Skin epidermis (tissue), 12 donors: ENCODE measurements around the gene RFWD3.

ENCODE experiments used
- H3K27ac ChIP-seq, 21 experiments: fragments of 200-600 bp; sonication (generic) in 11 of 21; one replicate each; pipeline ENCODE4 v1.5.0; 2020; ENCODE audit warnings: mild to moderate bottlenecking in 3 of 21, inconsistent platforms in 2 of 21, moderate library complexity in 2 of 21
- H3K4me3 ChIP-seq, 7 experiments: fragments of 200-600 bp; sonication (generic) in 2 of 7; one replicate each; pipeline ENCODE4 v1.5.0; 2020; ENCODE audit warnings: inconsistent platforms in 2 of 7, mild to moderate bottlenecking in 2 of 7, moderate library complexity in 1 of 7

The RFWD3 gene

DNA sequence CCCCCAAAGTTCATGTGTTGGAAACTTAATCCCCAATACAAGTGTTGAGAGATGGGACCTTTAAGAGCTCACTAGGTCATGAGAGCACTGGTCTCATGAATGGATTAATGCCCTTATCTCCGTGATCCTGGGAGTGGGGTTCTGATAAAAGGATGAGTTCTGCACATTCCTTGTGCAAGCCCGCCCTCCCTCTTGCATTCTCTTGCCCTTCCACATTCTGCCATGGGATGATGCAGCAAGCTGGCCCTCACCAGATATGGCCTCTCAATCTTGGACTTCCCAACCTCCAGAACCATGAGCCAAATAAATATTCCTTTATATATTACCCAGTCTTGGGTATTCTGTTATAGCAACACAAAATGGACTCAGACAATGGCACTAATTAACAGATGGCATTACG, 73.8 kb downstream of the RFWD3 start:
- Histone ChIP-seq H3K27ac (no peak overlapping the region), H3K4me3 (no peak overlapping the region)

DNA sequence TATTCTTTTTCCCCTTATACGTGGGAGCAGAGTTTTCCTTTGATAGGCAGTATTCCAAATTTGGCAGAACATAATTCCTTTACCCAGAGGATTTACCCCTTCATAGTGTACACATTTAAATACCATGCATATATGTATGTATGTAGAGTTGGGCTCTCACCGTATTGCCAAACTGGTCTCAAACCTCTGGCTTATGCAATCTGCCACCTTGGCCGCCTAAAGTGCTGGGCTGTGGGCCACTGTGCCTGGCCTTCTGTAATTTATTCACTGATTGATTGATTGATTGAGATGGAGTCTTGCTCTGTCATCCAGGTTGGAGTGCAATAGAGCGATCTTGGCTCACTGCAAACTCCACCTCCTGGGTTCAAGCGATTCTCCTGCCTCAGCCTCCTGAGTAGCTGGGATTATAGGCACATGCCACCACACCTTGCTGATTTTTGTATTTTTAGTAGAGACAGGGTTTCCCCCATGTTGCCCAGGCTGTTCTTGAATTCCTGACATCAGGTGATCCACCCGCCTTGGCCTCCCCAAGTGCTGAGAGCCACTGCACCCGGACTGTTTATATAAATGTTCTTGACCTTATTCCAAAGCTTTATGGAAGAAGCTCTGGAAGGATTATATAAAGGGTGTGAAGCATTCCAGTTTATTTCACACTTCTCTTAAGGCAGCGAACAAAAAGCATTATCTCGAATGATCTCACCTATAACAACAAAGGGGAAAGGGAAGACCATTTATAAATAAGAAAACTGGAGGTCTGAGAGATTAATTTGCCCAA, 74.6 kb downstream of the RFWD3 start:
- no peak overlapping the region for H3K4me3 ChIP-seq
- H3K27ac ChIP-seq = no peak overlapping the region

DNA sequence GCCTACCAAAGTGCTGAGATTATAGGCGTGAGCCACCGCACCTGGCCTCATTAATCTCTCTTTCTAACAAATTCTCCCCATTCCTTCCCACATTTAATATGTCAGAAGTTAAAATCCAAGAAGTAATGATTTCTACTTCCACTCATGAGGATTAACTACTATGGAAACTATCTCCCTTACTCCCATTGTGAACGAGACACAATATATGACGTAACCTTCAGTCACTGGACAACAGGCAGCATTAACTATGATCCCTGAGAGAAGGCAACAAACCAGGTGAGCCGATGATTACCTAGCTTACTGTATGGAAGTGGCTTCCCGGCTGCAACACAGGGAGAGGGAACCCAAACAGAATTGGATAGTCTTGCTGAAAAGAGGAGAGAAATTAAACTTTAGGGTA, 79.7 kb downstream of the RFWD3 start:
- Histone ChIP-seq H3K27ac (no peak overlapping the region), H3K4me3 (no peak overlapping the region)

DNA sequence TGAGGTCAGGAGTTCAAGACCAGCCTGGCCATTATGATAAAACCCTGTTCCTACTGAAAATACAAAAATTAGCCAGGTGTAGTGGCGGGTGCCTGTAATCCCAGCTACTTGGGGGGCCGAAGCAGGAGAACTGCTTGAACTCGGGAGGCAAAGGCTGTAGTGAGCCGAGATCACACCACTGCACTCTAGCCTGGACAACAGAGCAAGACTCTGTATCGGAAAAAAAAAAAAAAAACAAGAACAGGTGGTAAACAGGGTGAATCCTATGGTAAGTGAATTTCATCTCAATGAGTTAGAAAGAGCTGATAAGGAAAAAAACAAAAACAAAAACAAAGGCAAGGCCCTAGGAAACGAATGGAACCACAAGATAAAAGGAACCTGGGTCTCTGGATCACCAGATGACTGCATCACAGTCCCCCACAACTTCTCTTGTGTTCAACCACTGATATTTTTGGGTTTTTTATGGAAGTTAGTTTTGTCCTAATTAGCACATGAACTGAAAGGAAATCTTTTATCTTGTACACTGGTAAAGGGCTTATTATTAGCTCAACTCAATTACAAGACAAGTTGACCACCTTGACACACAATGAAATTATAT, 80.7 kb downstream of the RFWD3 start:
- H3K27ac ChIP-seq = no peak overlapping the region
- H3K4me3 ChIP-seq = no peak overlapping the region

DNA sequence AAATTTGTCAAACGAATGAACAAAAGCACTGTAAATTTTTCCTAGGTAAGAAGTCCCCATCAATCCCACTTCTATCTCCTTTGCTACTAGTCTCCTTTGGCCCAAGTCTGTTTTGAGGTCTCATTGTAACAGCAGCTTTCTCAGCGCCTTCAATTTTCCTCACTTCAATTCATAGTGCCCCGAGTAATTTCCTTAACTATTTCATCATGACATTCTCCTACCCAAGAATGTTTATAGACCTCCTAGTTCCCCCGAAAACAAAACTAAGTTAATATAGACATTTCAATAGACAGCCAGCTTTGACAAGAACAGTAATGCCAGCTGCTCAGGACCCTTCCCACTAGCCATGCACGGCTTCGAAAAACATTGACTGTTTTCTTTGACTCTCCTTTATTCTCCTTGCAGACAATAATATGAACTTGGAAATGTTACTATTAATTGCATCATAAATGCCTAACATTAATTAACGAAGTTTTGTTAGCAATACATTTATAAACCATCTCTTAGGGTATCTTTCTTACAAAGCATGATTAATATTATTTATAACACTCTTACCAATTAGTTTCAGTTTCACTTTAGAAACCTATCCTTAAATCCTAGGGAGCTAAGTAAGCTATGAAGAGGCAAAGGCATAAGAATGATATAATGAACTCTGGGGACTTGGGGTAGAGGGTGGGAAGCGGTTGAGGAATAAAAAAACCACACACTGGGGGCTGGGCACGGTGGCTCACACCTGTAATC, 82.6 kb downstream of the RFWD3 start:
- peak overlapping the region in 2 of 21 experiments; percentile 27 to 31 for H3K27ac ChIP-seq
- H3K4me3 ChIP-seq = no peak overlapping the region

DNA sequence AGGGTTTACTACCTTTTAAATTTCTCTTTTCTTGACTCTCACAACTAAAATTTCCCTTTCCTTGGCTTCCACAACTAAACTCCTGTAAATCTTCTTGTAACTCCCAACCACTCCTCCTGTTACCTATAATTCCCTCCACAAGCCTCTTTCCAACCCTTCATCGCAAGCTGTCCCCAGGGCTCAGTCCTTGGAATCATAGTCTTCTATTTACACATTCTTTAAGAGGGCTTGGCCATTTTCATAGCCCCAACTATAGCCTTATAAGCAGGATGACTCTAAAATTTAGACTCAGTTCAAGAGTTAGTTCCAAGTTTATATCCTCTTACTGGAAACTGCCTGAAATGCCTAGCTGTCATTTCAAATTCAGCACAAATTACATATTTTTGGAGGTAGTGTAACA, 83.7 kb downstream of the RFWD3 start:
- Histone ChIP-seq H3K4me3 (no peak overlapping the region), H3K27ac (no peak overlapping the region)

DNA sequence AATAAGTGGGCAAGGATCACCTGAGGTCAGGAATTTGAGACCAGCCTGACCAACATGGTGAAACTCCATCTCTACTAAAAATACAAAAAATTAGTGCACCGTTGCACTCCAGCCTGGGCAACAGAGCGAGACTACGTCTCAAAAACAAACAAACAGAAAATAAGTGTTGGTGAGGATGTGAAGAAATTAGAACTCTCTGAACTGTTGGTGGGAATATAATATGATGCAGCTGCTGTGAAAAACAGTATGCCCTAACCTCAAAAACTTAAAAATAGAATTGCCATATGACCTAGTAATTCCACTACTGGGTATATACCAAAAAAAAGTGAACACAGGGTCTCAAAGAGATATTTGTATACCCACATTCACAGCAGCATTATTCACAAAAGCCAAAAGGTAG, 85.8 kb downstream of the RFWD3 start:
- H3K4me3 ChIP-seq = no peak overlapping the region
- no peak overlapping the region for H3K27ac ChIP-seq

DNA sequence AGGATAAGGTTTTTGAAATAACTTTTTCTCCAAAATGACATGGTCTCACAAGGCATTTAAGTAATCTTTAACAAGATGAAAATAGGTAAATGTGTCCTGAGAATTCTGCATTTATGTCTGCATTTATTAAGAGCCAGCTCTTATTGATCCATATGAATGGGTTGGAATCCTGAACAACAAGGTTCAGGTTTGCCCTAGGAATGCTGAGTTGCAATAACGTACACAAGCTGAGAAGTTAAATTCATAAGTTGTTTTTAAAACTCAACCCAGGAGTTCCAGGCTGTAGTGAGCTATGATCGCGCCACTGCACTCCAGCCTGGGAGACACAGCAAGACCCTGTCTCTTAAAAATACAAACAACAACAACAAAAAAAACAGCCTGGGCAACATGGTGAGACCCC, 87.8 kb downstream of the RFWD3 start:
- no peak overlapping the region for H3K4me3 ChIP-seq
- H3K27ac ChIP-seq = no peak overlapping the region

DNA sequence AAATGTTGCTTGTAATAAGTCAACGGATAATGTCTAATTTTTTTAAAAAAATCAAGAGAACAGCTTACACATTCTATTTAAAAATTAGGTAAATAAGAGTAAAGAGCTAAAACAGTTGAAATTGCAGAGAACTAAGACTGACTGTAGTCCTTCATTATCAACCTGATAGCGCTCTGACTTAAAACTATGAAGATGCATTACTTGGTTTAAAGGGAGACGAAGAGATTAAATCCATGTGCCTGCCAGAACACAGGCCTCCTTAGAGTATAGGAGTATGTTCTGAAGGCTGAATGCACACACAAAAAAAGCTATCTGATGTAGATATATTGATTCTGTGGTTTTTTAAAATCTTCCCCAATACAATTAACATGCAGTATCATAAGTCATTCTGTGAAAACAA, 88.2 kb downstream of the RFWD3 start:
- H3K27ac ChIP-seq = peak overlapping the region in 1 of 21 experiments; percentile 46

DNA sequence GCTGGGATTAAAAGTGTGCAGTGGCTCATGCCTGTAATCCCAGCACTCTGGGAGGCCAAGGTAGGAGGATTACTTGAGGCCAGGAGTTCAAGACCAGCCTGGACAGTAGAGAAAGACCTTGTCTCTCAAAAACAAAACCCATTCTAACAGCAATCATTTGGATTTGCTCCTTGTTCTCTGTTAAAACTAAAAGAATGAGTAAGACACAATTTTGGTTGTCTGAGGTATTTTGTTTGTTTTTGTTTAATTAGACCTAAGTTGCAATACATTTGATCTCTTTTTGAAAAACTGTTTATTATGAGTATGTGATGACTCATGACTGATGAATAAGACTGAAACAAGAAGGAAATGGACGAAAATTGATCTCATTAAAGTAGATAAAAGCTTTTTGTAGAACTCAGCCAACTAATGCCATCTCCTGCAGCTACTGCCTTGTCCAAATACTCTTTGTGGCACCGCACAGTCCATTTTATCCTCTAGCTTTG, 88.8 kb downstream of the RFWD3 start:
- Histone ChIP-seq H3K4me3 (no peak overlapping the region), H3K27ac (peak overlapping the region in 2 of 21 experiments; percentile 3 to 46)

More for the DNA sequence above, 88.2 kb downstream of the RFWD3 start:
- H3K4me3 ChIP-seq = no peak overlapping the region

DNA sequence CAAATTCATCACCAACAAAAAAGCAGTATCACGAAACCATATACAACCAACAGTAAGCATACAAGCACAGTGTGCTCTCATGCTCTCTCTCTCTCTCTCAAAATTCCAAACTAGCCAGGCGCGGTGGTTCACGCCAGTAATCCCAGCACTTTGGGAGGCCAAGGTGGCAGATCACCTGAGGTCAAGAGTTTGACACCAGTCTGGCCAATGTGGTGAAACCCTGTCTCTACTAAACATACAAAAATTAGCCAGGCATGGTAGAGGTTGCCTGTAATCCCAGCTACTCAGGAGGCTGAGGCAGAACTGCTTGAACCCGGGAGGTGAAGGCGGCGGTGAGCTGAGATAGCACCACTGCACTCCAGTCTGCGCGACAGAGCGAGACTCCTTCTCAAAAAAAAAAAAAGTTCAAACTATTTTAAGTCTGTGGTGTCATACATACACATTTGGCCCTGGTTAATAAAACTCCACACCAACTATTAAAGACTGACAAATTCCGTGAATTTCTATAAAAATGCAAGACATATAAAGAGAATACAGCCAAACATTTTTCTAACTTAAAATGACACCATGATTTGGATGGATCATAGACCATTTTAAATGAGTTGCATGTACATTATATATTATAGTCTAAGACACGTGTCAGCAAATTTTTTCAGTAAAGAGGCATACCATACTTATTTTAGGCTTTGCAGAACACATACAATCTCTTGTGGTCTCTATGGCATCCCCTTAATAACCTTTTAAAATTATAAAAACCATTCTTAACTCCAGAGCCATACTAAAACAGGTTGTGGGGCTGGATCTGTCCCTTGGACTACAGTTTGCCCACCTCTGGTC, 90.7 kb downstream of the RFWD3 start:
- H3K4me3 ChIP-seq = no peak overlapping the region
- H3K27ac ChIP-seq = no peak overlapping the region

DNA sequence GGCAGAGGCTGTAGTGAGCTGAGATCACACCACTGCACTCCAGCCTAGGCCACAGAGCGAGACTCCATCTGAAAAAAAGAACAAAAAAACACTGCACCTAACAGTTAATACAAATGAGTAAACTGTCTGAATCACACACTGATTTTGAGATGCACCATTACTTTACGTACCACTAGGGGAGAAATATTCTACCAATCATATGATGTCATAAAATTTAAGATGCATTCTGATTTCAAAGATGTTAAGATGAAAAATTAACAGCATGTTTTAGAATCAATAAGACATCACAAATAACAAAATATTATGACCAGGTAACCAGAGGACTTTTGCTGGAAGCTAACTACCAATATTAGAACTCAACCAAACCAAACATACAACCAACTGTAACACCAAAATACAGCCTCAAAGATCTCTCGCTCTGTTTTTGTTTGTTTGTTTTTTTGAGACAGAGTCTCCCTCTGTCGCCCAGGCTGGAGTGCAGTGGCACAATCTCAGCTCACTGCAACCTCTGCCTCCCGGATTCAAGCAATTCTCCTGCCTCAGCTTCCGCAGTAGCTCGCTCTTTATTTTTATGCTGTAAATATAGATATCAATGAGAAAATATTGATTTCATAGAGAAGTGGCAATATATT, 91.4 kb downstream of the RFWD3 start:
- Histone ChIP-seq H3K4me3 (no peak overlapping the region), H3K27ac (no peak overlapping the region)

DNA sequence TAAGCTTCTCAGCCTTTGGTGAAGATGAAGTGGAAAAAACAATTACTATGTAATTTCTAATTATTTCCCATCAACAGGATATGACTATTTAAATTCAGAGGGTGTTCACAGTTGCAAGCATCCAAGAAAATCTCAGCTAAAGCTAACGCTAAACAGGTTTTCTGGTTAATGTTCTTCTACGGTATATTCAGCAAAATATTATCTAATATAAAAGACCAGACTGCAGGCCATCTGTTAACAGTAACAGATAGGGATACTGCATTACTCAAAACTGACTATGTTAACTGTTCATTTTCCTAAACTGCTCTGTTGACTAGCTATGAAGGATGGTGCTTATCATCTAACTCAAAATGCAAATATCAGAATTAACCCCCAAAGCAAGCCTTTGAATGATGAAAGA, 92.5 kb downstream of the RFWD3 start:
- H3K27ac ChIP-seq = no peak overlapping the region
- no peak overlapping the region for H3K4me3 ChIP-seq

DNA sequence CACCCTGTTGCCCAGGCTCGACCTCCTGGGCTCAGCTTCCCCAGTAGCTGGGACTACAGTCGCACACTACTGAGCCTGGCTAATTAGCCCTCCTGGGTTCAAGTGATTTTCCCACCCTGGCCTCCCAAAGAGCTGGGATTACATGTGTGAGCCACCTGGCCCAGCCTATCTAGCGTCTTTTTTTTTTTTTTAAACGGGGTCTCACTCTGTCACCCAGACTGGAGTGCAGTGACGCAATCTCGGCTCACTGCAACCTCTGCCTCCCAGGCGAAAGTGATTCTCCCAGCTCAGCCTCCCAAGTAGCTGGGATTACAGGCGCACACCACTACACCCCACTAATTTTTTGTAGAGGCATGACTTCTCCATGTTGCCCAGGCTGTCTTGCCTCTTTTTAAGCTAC, 93.1 kb downstream of the RFWD3 start:
- no peak overlapping the region for H3K27ac ChIP-seq
- H3K4me3 ChIP-seq = no peak overlapping the region
